OCI-LY3 (cell line): ENCODE results near the gene SFRP5.

Experiments used
- H2AFZ ChIP-seq: fragments of 200-600, 300-600 bp; shearing (Covaris generic); 2 replicates; pipeline ENCODE4 v1.6.0; 2014; ENCODE audit warnings: antibody characterized with exemption, low read depth, low read length
- H3K27ac ChIP-seq: fragments of 200-600, 300-600 bp; sonication (generic); 2 replicates; pipeline ENCODE4 v1.5.1; 2014; ENCODE audit warnings: mild to moderate bottlenecking, low read length, moderate library complexity, mixed read lengths
- H3K27me3 ChIP-seq: fragments of 200-600, 300-600 bp; sonication (generic); 2 replicates; pipeline ENCODE4 v1.6.1; 2014; ENCODE audit warnings: low read depth, low read length, mixed read lengths
- H3K36me3 ChIP-seq: fragments of 200-600, 300-600 bp; sonication (generic); replicated peaks from 2 replicates; pipeline ENCODE3; 2014; ENCODE audit warnings: low read depth, low read length, mixed read lengths
- H3K4me1 ChIP-seq: fragments of 300-600, 200-600 bp; sonication (generic); 2 replicates; pipeline ENCODE4 v1.6.1; 2014; ENCODE audit warnings: low read length, mixed read lengths
- H3K4me2 ChIP-seq: fragments of 200-600, 300-600 bp; sonication (generic); 2 replicates; pipeline ENCODE4 v1.6.1; 2014; ENCODE audit warnings: low read length, mixed read lengths
- H3K4me3 ChIP-seq: fragments of 300-600, 200-600 bp; sonication (generic); 2 replicates; pipeline ENCODE4 v1.5.1; 2014; ENCODE audit warnings: antibody characterized with exemption, mild to moderate bottlenecking, low read length, moderate library complexity
- H3K79me2 ChIP-seq: fragments of 300-600, 200-600 bp; shearing (Covaris generic); 2 replicates; pipeline ENCODE4 v1.6.1; 2014; ENCODE audit warnings: mild to moderate bottlenecking, low read length, mixed read lengths
- H3K9ac ChIP-seq: fragments of 300-600, 200-600 bp; shearing (Covaris generic); 2 replicates; pipeline ENCODE4 v1.6.0; 2014; ENCODE audit warnings: mild to moderate bottlenecking, low read length, moderate library complexity
- H3K9me3 ChIP-seq: fragments of 200-600, 300-600 bp; shearing (Covaris generic); 2 replicates; pipeline ENCODE4 v1.6.1; 2014; ENCODE audit warnings: low read length, mixed read lengths; ENCODE audit not compliant: insufficient read depth
- H4K20me1 ChIP-seq: fragments of 200-600, 300-600 bp; sonication (generic); 2 replicates; pipeline ENCODE4 v1.6.1; 2016; ENCODE audit warnings: low read length, mixed read lengths; ENCODE audit not compliant: insufficient read depth
- EZH2phosphoT487 ChIP-seq: fragments of 200-600 bp; shearing (Covaris generic); IDR thresholded peaks from 2 replicates; pipeline ENCODE4 v1.6.1; 2018; ENCODE audit warnings: antibody characterized with exemption, mixed run types, low read depth
- TF ChIP-seq, protein P1 (sequence below): fragments of 200-600, 300-600 bp; sonication (generic); IDR thresholded peaks from 2 replicates; pipeline ENCODE4 v1.5.1; 2014; ENCODE audit warnings: antibody characterized with exemption, low read length, low read depth

SFRP5 gene

GRCh38 chr10:97780841-97781617, 9.2 kb upstream of the SFRP5 start:
- H3K9ac ChIP-seq: no peak overlapping the region
- no peaks in the 10 kb centered on the region for H3K4me1 ChIP-seq
- H3K4me3 ChIP-seq: no peak overlapping the region
- H3K9me3 ChIP-seq: no peaks in the 10 kb centered on the region
- no peaks in the 10 kb centered on the region for H3K36me3 ChIP-seq
- H3K27ac ChIP-seq: no peak overlapping the region
- no peaks in the 10 kb centered on the region for H4K20me1 ChIP-seq
- no peak for TF ChIP-seq EZH2phosphoT487
- TF ChIP-seq, protein P1, sequence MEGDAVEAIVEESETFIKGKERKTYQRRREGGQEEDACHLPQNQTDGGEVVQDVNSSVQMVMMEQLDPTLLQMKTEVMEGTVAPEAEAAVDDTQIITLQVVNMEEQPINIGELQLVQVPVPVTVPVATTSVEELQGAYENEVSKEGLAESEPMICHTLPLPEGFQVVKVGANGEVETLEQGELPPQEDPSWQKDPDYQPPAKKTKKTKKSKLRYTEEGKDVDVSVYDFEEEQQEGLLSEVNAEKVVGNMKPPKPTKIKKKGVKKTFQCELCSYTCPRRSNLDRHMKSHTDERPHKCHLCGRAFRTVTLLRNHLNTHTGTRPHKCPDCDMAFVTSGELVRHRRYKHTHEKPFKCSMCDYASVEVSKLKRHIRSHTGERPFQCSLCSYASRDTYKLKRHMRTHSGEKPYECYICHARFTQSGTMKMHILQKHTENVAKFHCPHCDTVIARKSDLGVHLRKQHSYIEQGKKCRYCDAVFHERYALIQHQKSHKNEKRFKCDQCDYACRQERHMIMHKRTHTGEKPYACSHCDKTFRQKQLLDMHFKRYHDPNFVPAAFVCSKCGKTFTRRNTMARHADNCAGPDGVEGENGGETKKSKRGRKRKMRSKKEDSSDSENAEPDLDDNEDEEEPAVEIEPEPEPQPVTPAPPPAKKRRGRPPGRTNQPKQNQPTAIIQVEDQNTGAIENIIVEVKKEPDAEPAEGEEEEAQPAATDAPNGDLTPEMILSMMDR: no peak
- no peak overlapping the region for H2AFZ ChIP-seq
- H3K79me2 ChIP-seq: no peaks in the 10 kb centered on the region
- no peaks in the 10 kb centered on the region for H3K27me3 ChIP-seq
- H3K4me2 ChIP-seq: no peak overlapping the region

GRCh38 chr10:97779975-97780374, 8.2 kb upstream of the SFRP5 start:
- H3K9me3 ChIP-seq: no peaks in the 10 kb centered on the region
- no peaks in the 10 kb centered on the region for H3K4me1 ChIP-seq
- no peak overlapping the region for H3K9ac ChIP-seq
- no peak overlapping the region for H3K4me3 ChIP-seq
- H2AFZ ChIP-seq: no peak overlapping the region
- H3K27me3 ChIP-seq: no peaks in the 10 kb centered on the region
- H4K20me1 ChIP-seq: no peaks in the 10 kb centered on the region
- H3K36me3 ChIP-seq: no peaks in the 10 kb centered on the region
- no peak for TF ChIP-seq EZH2phosphoT487
- TF ChIP-seq, protein P1: no peak
- H3K27ac ChIP-seq: no peak overlapping the region
- no peaks in the 10 kb centered on the region for H3K79me2 ChIP-seq
- H3K4me2 ChIP-seq: no peak overlapping the region

DNA sequence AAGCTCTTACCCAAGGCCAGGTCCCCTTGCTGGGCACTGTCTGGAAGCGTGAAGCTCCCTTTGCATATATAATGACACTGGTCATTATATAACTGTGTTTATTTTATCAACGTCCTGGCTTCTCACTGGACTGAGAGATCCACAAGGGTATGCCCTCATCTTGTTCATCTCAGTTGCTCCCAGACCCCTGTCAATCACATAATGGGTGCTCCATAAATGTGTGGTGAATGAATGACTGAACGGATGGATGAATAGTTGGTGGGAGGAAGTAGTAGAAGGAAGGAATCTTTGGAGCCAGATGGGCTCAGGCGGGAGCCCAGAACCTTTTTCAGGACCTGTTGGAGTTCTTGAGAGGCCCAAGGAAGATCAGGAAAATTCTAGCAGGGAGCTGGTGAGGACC, 7.7 kb upstream of the SFRP5 start:
- H3K4me2 ChIP-seq: no peak overlapping the region
- TF ChIP-seq EZH2phosphoT487: no peak
- TF ChIP-seq, protein P1: no peak
- no peak overlapping the region for H3K9ac ChIP-seq
- no peak overlapping the region for H2AFZ ChIP-seq
- H3K36me3 ChIP-seq: no peaks in the 10 kb centered on the region
- H3K4me1 ChIP-seq: no peaks in the 10 kb centered on the region
- no peaks in the 10 kb centered on the region for H3K79me2 ChIP-seq
- no peaks in the 10 kb centered on the region for H3K27me3 ChIP-seq
- H3K4me3 ChIP-seq: no peak overlapping the region
- H3K9me3 ChIP-seq: no peaks in the 10 kb centered on the region
- no peak overlapping the region for H3K27ac ChIP-seq
- H4K20me1 ChIP-seq: no peaks in the 10 kb centered on the region

GRCh38 chr10:97778452-97779302, 6.9 kb upstream of the SFRP5 start:
- Histone ChIP-seq H3K4me2 (no peak overlapping the region), H3K4me1 (no peaks in the 10 kb centered on the region), H3K79me2 (no peaks in the 10 kb centered on the region), H2AFZ (no peak overlapping the region), H3K9me3 (no peaks in the 10 kb centered on the region), H3K27me3 (no peaks in the 10 kb centered on the region), H4K20me1 (no peaks in the 10 kb centered on the region), H3K4me3 (no peak overlapping the region), H3K27ac (no peak overlapping the region), H3K36me3 (no peaks in the 10 kb centered on the region), H3K9ac (no peak overlapping the region)
- TF ChIP-seq EZH2phosphoT487: no peak
- TF ChIP-seq, protein P1: no peak
